HepG2 (cell line): Measurements from ENCODE around the gene NEIL1. TPM values are rescaled to one million over a fixed set of nuclear protein-coding genes. Genes with fewer than 3 reads are reported as not detected.
A peak's percentile ranks its signal among the peaks of the same experiment; 100 is the strongest.

ENCODE experiments used
- BORCS8-MEF2B ChIP-seq: sonication (generic); formaldehyde crosslinking; IDR thresholded peaks from 2 replicates; pipeline ENCODE4 v1.8.0; 2022; ENCODE audit warnings: mild to moderate bottlenecking, missing genetic modification reagents
- CBFB ChIP-seq: sonication (generic); formaldehyde crosslinking; IDR thresholded peaks from 2 replicates; pipeline ENCODE4 v1.4.0; 2020; ENCODE audit warnings: missing genetic modification reagents
- CEBPG ChIP-seq: IDR thresholded peaks from 2 replicates; pipeline ENCODE4 v1.6.1; 2016
- FOSL1 ChIP-seq: sonication (generic); formaldehyde crosslinking; IDR thresholded peaks from 2 replicates; pipeline ENCODE4 v1.9.0; 2021; ENCODE audit warnings: missing genetic modification reagents, borderline replicate concordance
- NFIC ChIP-seq: IDR thresholded peaks from 2 replicates; pipeline ENCODE4 v1.6.1; 2012; ENCODE audit warnings: mild to moderate bottlenecking, low read length, inconsistent platforms
- NR1H2 ChIP-seq: sonication (generic); formaldehyde crosslinking; IDR thresholded peaks from 2 replicates; pipeline ENCODE4 v1.8.1; 2022; ENCODE audit warnings: low read depth, missing genetic modification reagents, borderline replicate concordance
- PLSCR1 ChIP-seq: sonication (generic); formaldehyde crosslinking; IDR thresholded peaks from 2 replicates; pipeline ENCODE4 v1.5.0; 2020; ENCODE audit warnings: missing genetic modification reagents, mild to moderate bottlenecking, borderline replicate concordance
- SNAPC2 ChIP-seq: sonication (generic); formaldehyde crosslinking; IDR thresholded peaks from 2 replicates; pipeline ENCODE4 v1.8.1; 2022; ENCODE audit warnings: mild to moderate bottlenecking, missing genetic modification reagents
- TBP ChIP-seq: sonication (generic); formaldehyde crosslinking; IDR thresholded peaks from 2 replicates; pipeline ENCODE4 v1.5.0; 2020; ENCODE audit warnings: missing genetic modification reagents
- TOPORS ChIP-seq: sonication (generic); formaldehyde crosslinking; IDR thresholded peaks from 2 replicates; pipeline ENCODE4 v1.8.0; 2023; ENCODE audit warnings: mild to moderate bottlenecking, missing genetic modification reagents
- ZBTB46 ChIP-seq: sonication (generic); formaldehyde crosslinking; IDR thresholded peaks from 2 replicates; pipeline ENCODE4 v1.4.0; 2020; ENCODE audit warnings: mild to moderate bottlenecking, missing genetic modification reagents, borderline replicate concordance
- ZNF225 ChIP-seq: sonication (generic); formaldehyde crosslinking; IDR thresholded peaks from 2 replicates; pipeline ENCODE4 v1.4.0; 2020; ENCODE audit warnings: mild to moderate bottlenecking, missing genetic modification reagents
- ZNF275 ChIP-seq: sonication (generic); formaldehyde crosslinking; IDR thresholded peaks from 2 replicates; pipeline ENCODE4 v1.8.0; 2022; ENCODE audit warnings: missing genetic modification reagents, mild to moderate bottlenecking, inconsistent platforms, borderline replicate concordance
- ZNF451 ChIP-seq: sonication (generic); formaldehyde crosslinking; IDR thresholded peaks from 2 replicates; pipeline ENCODE4 v1.5.0; 2020; ENCODE audit warnings: mild to moderate bottlenecking, missing genetic modification reagents
- ZNF678 ChIP-seq: sonication (generic); formaldehyde crosslinking; IDR thresholded peaks from 2 replicates; pipeline ENCODE4 v1.4.0; 2020; ENCODE audit warnings: mild to moderate bottlenecking, missing genetic modification reagents
- ZNF816 ChIP-seq: sonication (generic); formaldehyde crosslinking; IDR thresholded peaks from 2 replicates; pipeline ENCODE4 v1.8.0; 2022; ENCODE audit warnings: missing genetic modification reagents, mild to moderate bottlenecking, borderline replicate concordance
- polyA plus RNA-seq, 8 experiments: library from polyadenylated mRNA; depleted of rRNA in 3 of 8; stranded (reverse) in 7 of 8; unstranded in 1 of 8; fragments of >200 nt; fragmentation: Illumina TruSeq in 4 of 8; extraction: Trizol in 4 of 8; gene quantifications; 2 replicates each; pipeline versions ENCODE4 v1.2.1 to v1.2.3, GENCODE V29; 2011 to 2016; ENCODE audit warnings: low read depth in 4 of 8, missing spikeins in 1 of 8, mixed read lengths in 1 of 8; ENCODE audit not compliant: insufficient read depth in 1 of 8
- total RNA-seq, 5 experiments: library from RNA; depleted of rRNA; stranded (reverse); fragments of >200 nt; fragmentation: Illumina TruSeq; extraction: Trizol; gene quantifications; 2 replicates each; pipeline ENCODE4 v1.2.3, GENCODE V29; 2016; ENCODE audit warnings: low read depth in 1 of 5
- TF ChIP-seq, protein P1 (sequence below): sonication (generic); formaldehyde crosslinking; IDR thresholded peaks from 2 replicates; pipeline ENCODE4 v1.4.0; 2020; ENCODE audit warnings: missing genetic modification reagents
- TF ChIP-seq, protein P2 (sequence below): sonication (generic); formaldehyde crosslinking; IDR thresholded peaks from 2 replicates; pipeline ENCODE4 v1.4.0; 2020; ENCODE audit warnings: missing genetic modification reagents

Gene NEIL1
- total and polyA plus RNA-seq, 2 of the 13 experiments (the other 11 are each of a cell fraction or from before 2014, with no cell fraction given), result 10.4 to 15.5 TPM

DNA sequence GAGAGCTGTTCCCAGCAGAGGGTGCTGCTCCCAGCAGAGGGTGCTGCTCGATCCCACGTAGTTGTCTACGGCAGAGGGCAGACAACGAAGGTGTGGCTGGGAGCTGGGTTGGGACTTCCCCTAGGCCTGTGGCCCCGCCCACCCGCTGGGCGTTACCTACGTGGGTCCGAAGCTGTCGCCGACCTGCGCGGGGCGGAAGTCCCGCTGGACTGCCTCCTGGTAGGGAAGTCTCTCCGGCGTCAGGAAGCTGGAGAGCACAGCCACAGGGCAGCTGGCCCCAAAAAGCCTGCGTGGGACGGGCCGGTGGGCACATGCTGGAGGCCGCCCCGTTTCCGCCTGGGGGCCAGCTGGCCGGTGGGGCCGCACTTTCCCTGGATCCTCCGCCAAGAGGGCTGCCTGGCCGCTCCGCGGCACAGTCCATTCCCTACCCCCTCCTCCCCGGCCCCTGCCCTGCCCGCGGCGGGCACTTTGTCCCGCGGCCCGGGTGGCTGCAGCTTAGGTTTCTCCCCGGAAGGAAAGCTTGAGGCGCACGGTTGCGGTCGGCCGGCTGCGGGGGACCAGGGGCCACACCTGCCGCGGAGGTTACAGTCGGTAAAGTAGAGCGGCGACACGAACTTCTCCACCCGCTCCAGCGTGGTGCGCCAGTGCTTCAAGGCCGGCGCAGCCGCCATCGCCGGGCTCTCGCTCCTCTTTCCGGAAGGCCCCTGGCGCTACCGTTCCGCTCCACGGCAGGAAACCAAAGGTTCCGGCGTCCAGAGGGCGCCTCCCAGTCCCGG lies 21.3 kb downstream of the NEIL1 start, which contains the start of gene MAN2C1 (continued):
- TF ChIP-seq ZNF225 (CRISPR knock-in tag), result no peak
- peak; percentile 27 for TF ChIP-seq CBFB (CRISPR knock-in tag)
- TF ChIP-seq, protein P1, sequence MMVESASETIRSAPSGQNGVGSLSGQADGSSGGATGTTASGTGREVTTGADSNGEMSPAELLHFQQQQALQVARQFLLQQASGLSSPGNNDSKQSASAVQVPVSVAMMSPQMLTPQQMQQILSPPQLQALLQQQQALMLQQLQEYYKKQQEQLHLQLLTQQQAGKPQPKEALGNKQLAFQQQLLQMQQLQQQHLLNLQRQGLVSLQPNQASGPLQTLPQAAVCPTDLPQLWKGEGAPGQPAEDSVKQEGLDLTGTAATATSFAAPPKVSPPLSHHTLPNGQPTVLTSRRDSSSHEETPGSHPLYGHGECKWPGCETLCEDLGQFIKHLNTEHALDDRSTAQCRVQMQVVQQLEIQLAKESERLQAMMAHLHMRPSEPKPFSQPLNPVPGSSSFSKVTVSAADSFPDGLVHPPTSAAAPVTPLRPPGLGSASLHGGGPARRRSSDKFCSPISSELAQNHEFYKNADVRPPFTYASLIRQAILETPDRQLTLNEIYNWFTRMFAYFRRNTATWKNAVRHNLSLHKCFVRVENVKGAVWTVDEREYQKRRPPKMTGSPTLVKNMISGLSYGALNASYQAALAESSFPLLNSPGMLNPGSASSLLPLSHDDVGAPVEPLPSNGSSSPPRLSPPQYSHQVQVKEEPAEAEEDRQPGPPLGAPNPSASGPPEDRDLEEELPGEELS (CRISPR knock-in tag), result peak; percentile 56
- peak; percentile 74; the same call in 1 of the 2 replicates for TF ChIP-seq SNAPC2 (CRISPR knock-in tag)
- no peak for TF ChIP-seq TBP (CRISPR knock-in tag)
- TF ChIP-seq NFIC, result peak; percentile 47; the same call in 1 of the 2 replicates
- TF ChIP-seq, protein P2, sequence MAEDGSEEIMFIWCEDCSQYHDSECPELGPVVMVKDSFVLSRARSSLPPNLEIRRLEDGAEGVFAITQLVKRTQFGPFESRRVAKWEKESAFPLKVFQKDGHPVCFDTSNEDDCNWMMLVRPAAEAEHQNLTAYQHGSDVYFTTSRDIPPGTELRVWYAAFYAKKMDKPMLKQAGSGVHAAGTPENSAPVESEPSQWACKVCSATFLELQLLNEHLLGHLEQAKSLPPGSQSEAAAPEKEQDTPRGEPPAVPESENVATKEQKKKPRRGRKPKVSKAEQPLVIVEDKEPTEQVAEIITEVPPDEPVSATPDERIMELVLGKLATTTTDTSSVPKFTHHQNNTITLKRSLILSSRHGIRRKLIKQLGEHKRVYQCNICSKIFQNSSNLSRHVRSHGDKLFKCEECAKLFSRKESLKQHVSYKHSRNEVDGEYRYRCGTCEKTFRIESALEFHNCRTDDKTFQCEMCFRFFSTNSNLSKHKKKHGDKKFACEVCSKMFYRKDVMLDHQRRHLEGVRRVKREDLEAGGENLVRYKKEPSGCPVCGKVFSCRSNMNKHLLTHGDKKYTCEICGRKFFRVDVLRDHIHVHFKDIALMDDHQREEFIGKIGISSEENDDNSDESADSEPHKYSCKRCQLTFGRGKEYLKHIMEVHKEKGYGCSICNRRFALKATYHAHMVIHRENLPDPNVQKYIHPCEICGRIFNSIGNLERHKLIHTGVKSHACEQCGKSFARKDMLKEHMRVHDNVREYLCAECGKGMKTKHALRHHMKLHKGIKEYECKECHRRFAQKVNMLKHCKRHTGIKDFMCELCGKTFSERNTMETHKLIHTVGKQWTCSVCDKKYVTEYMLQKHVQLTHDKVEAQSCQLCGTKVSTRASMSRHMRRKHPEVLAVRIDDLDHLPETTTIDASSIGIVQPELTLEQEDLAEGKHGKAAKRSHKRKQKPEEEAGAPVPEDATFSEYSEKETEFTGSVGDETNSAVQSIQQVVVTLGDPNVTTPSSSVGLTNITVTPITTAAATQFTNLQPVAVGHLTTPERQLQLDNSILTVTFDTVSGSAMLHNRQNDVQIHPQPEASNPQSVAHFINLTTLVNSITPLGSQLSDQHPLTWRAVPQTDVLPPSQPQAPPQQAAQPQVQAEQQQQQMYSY (CRISPR knock-in tag), result no peak
- peak; percentile 80 for TF ChIP-seq BORCS8-MEF2B
- TF ChIP-seq ZNF816 (CRISPR knock-in tag), result peak; percentile 19; the same call in 1 of the 2 replicates
- peak; percentile 44 for TF ChIP-seq CEBPG (CRISPR knock-in tag)
- TF ChIP-seq TOPORS (CRISPR knock-in tag), result peak; percentile 70; the same call in 1 of the 2 replicates
- no peak for TF ChIP-seq ZNF678 (CRISPR knock-in tag)
- TF ChIP-seq FOSL1 (CRISPR knock-in tag), result no peak; the same call in 1 of the 2 replicates
- no peak for TF ChIP-seq ZNF451 (CRISPR knock-in tag)
- TF ChIP-seq NR1H2 (CRISPR knock-in tag), result peak; percentile 79
- no peak for TF ChIP-seq PLSCR1 (CRISPR knock-in tag)
- 0 out of 2 replicates have a peak, but pooled peaks have one; percentile 31 for TF ChIP-seq ZNF275
- 0 out of 2 replicates have a peak, but pooled peaks have one; percentile 82 for TF ChIP-seq ZBTB46 (CRISPR knock-in tag)
